Heart left ventricle (tissue), 16 donors: ENCODE measurements around the gene CYB561A3. TPM values are rescaled to one million over a fixed set of nuclear protein-coding genes. Genes with fewer than 3 reads are reported as not detected.

Source experiments
- ATAC-seq, 4 donors: fragments of 200-7000 bp; cut with Tn5 transposase; one replicate each; pipeline ENCODE4 v1.9.1; 2020 to 2022; ENCODE audit warnings: moderate library complexity in 4 of 4, mild to moderate bottlenecking in 3 of 4, moderate number of reproducible peaks in 1 of 4
- DNase-seq, 5 donors: peaks; one replicate each; pipeline ENCODE4 v3.0.0-alpha.2; 2020
- H3K27ac ChIP-seq, 12 donors: fragments of 200-600 bp; sonication (generic) in 4 of 12; one replicate each; pipeline versions ENCODE4 v1.5.0 to v1.8.0; 2016 to 2022; ENCODE audit warnings: mild to moderate bottlenecking in 2 of 12
- H3K27me3 ChIP-seq, 9 donors: fragments of 200-600 bp; sonication (generic) in 2 of 9; one replicate each; pipeline versions ENCODE4 v1.5.1 to v1.8.0; 2016 to 2022; ENCODE audit warnings: mild to moderate bottlenecking in 3 of 9
- H3K36me3 ChIP-seq, 9 donors: fragments of 200-600 bp; sonication (generic) in 2 of 9; one replicate each; pipeline versions ENCODE4 v1.5.0 to v1.8.0; 2018 to 2022; ENCODE audit warnings: mild to moderate bottlenecking in 2 of 9
- H3K4me1 ChIP-seq, 12 donors: fragments of 200-600 bp; sonication (generic) in 4 of 12; one replicate each; pipeline versions ENCODE4 v1.5.0 to v1.8.0; 2016 to 2022; ENCODE audit warnings: mild to moderate bottlenecking in 3 of 12
- H3K4me3 ChIP-seq, 12 donors: fragments of 200-600 bp; sonication (generic) in 4 of 12; one replicate each; pipeline versions ENCODE4 v1.5.0 to v1.8.0; 2017 to 2022; ENCODE audit warnings: mild to moderate bottlenecking in 9 of 12, moderate library complexity in 4 of 12
- H3K9me3 ChIP-seq, 12 donors: fragments of 200-600 bp; sonication (generic) in 4 of 12; one replicate each; pipeline versions ENCODE4 v1.5.0 to v1.8.0; 2016 to 2022; ENCODE audit warnings: mild to moderate bottlenecking in 1 of 12
- POLR2A ChIP-seq, 2 donors: fragments of 450-650 bp; IDR thresholded peaks; one replicate each; pipeline ENCODE4 v1.6.1; 2017; ENCODE audit warnings: antibody characterized with exemption in 2 of 2, mild to moderate bottlenecking in 2 of 2, moderate library complexity in 2 of 2
- WGBS, 4 donors: extraction: QIAGEN DNeasy Blood & Tissue Kit in 2 of 4; methylation state at CpG; one replicate each; pipeline versions ENCODE4 v1.1.5 to v1.1.7; 2013 to 2018; 5-methylcytosine and 5-hydroxymethylcytosine counted together
- intact Hi-C, 10 donors: fragments of 100-400 bp; cut with DNase I; formaldehyde crosslinking; loops; one replicate each; pipeline versions ENCODE4 v1.11.1 to v1.14.2; 2022
- polyA plus RNA-seq, 2 donors: library from polyadenylated mRNA; stranded (reverse); fragments of 200-250 nt; gene quantifications; one replicate each; pipeline ENCODE4 v1.2.3, GENCODE V29; 2013
- total RNA-seq, 9 donors: library from RNA; depleted of rRNA in 2 of 9; stranded (reverse); fragments of >200 nt in 2 of 9; fragmentation: NEBNext Ultra II Directional in 3 of 9; extraction: Animal tissue kit (Norgen Biotek cat#: 25700) in 3 of 9; gene quantifications; one replicate each; pipeline versions ENCODE4 v1.1.0 to v1.2.4, GENCODE V29; 2016 to 2023
- TF ChIP-seq, protein P1 (sequence below), 12 donors: fragments of 200-600 bp; sonication (generic) in 4 of 12; IDR thresholded peaks; one replicate each; pipeline versions ENCODE4 v1.5.0 to v1.8.0; 2018 to 2022; ENCODE audit warnings: antibody characterized with exemption in 12 of 12, mild to moderate bottlenecking in 5 of 12
- donor health status: ischemic (EF 13 %, LVEDD 7.1; RV severe dilation, severe dysfunction).
- donor health status: healthy with polysubstance abuse.
- donor health status: DM: no; HTN: yes; CAD: no.
- donor health status: DM: no; HTN: no; CAD: no.
- donor health status: ischemic (EF 25% LVEDD 6.9; RV normal size, moderate dysfunction).
- donor health status: ischemic (EF 25% LVEDD 5.7; RV mildly dilated, moderate dysfunction).
- donor health status: healthy.
- donor health status: DM: yes; HTN: yes; CAD: no.
- donor health status: ischemic (EF 35%, LVEDD 5.7; RV mildly dilated, moderate dysfunction).
- donor health status: nonischemic (EF 11% LVEDD 7.7; RV severe dilation, severe dysfunction).
- donor health status: DM: yes; HTN: yes; CAD: no.
- donor health status: PGD.
- donor health status: ischemic (EF 29% LVEDD 5.4; RV normal size, mild dysfunction).
- donor health status: nonischemic (EF 23%, LVEDD 6.1; RV moderate dilation, normal function).

The CYB561A3 gene
- total and polyA plus RNA-seq, 11 donors: 6.7 to 23.9 (median 11.9) TPM

GRCh38 chr11:61349189-61349751 is 12.4 kb downstream of the CYB561A3 start:
- DNase-seq (peak in 1 of 5 donors; percentile 17), ATAC-seq (no peak)
- no peak for TF ChIP-seq POLR2A (IDR thresholded peaks at IDR 0.05)
- TF ChIP-seq, protein P1, sequence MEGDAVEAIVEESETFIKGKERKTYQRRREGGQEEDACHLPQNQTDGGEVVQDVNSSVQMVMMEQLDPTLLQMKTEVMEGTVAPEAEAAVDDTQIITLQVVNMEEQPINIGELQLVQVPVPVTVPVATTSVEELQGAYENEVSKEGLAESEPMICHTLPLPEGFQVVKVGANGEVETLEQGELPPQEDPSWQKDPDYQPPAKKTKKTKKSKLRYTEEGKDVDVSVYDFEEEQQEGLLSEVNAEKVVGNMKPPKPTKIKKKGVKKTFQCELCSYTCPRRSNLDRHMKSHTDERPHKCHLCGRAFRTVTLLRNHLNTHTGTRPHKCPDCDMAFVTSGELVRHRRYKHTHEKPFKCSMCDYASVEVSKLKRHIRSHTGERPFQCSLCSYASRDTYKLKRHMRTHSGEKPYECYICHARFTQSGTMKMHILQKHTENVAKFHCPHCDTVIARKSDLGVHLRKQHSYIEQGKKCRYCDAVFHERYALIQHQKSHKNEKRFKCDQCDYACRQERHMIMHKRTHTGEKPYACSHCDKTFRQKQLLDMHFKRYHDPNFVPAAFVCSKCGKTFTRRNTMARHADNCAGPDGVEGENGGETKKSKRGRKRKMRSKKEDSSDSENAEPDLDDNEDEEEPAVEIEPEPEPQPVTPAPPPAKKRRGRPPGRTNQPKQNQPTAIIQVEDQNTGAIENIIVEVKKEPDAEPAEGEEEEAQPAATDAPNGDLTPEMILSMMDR (IDR thresholded peaks at IDR 0.05): no peak
- no peaks in the 10 kb centered on the region for H3K27me3 ChIP-seq
- no peak overlapping the region for H3K27ac ChIP-seq
- H3K9me3 ChIP-seq: no peaks in the 10 kb centered on the region
- peaks cover 0 to 11% (median 0%) of the 10 kb centered on the region in 12 donors for H3K4me1 ChIP-seq
- intact Hi-C loops: no loop called here
- H3K36me3 ChIP-seq: peaks cover 0 to 63% (median 46%) of the 10 kb centered on the region in 9 donors
- H3K4me3 ChIP-seq: no peak overlapping the region
- WGBS, 4 donors: 87 to 93% (median 91%) methylated on average over 11 to 12 of the region's 12 CpGs

DNA sequence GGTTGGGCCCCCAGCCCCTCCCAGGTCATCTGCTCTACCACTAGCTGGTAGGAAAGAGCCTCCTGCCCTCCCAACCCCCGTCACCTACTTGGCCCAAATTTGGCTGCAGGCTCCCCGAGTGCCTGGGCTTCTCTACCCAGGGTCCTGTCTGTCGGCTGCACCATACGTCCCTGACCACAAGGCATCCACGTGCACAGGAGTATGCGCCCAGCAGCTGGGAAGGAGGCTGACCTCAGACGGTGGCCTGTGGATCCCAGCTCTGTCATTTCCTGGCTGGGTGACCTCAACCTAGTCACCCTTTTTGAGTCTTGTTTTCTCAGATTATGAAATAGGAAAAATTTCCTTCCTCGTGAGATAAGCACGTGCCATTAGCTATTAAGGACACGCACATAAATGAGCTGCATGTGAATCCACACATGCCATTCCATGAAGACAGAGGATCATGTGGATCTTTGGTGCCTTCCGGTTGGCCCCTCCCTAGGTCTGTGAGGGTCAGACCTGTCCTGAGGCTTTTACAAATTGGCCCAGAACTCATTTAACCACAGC is 13.7 kb downstream of the CYB561A3 start:
- ATAC-seq: peak; percentile 24 to 71 (median 60)
- H3K36me3 ChIP-seq: peaks cover 0 to 56% (median 36%) of the 10 kb centered on the region in 9 donors
- TF ChIP-seq, protein P1 (IDR thresholded peaks at IDR 0.05): no peak
- no peak for TF ChIP-seq POLR2A (IDR thresholded peaks at IDR 0.05)

GRCh38 chr11:61345954-61346843 is 15.5 kb downstream of the CYB561A3 start:
- 68 to 85% (median 81%) methylated on average over 8 to 14 of the region's 14 CpGs for WGBS, 4 donors
- peaks cover 0 to 11% (median 0%) of the 10 kb centered on the region in 12 donors for H3K4me1 ChIP-seq
- H3K9me3 ChIP-seq: no peaks in the 10 kb centered on the region
- TF ChIP-seq, protein P1 (IDR thresholded peaks at IDR 0.05): no peak
- TF ChIP-seq POLR2A (IDR thresholded peaks at IDR 0.05): no peak
- H3K4me3 ChIP-seq: no peak overlapping the region
- H3K36me3 ChIP-seq: peaks cover 0 to 48% (median 28%) of the 10 kb centered on the region in 9 donors
- H3K27me3 ChIP-seq: no peaks in the 10 kb centered on the region
- no peak for ATAC-seq
- DNase-seq: peak in 1 of 5 donors; percentile 12
- no peak overlapping the region for H3K27ac ChIP-seq
- intact Hi-C loops: no loop called here

More for the DNA sequence above, 13.7 kb downstream of the CYB561A3 start:
- Histone ChIP-seq H3K27me3 (no peaks in the 10 kb centered on the region), H3K27ac (peak overlapping the region in 1 of 12 donors; percentile 49), H3K9me3 (no peaks in the 10 kb centered on the region), H3K4me3 (no peak overlapping the region), H3K4me1 (peaks cover 0 to 11% (median 0%) of the 10 kb centered on the region in 12 donors)
- WGBS, 4 donors: 61 to 75% (median 68%) methylated on average over 11 of the region's 11 CpGs
- intact Hi-C loops: no loop called here
- DNase-seq: peak in 1 of 5 donors; percentile 33

GRCh38 chr11:61345170-61345610 is 16.5 kb downstream of the CYB561A3 start:
- Histone ChIP-seq H3K4me3 (no peak overlapping the region), H3K9me3 (no peaks in the 10 kb centered on the region), H3K4me1 (peaks cover 0 to 11% (median 0%) of the 10 kb centered on the region in 12 donors), H3K27ac (no peak overlapping the region), H3K36me3 (peaks cover 0 to 39% (median 20%) of the 10 kb centered on the region in 9 donors), H3K27me3 (no peaks in the 10 kb centered on the region)
- intact Hi-C loops: no loop called here
- ATAC-seq: no peak
- DNase-seq: peak in 1 of 5 donors; percentile 18
- TF ChIP-seq, protein P1 (IDR thresholded peaks at IDR 0.05): no peak
- no peak for TF ChIP-seq POLR2A (IDR thresholded peaks at IDR 0.05)
- 57 to 83% (median 71%) methylated on average over 1 to 4 of the region's 4 CpGs for WGBS, 4 donors
